Measurements from ENCODE around the gene LYZ. TPM values are rescaled to one million over a fixed set of nuclear protein-coding genes. Genes with fewer than 3 reads are reported as not detected.

The LYZ gene
- total RNA-seq, 2 donors from 2014 or later, result 26.6 to 27.3 TPM

GRCh38 chr12:69343885-69344612 is 4.1 kb upstream of the LYZ start:
- intact Hi-C loops (cut with DNase I), result no loop called here
- TF ChIP-seq CTCF (IDR thresholded peaks at IDR 0.05) (no peak), POLR2A (IDR thresholded peaks at IDR 0.05) (no peak), POLR2AphosphoS5 (IDR thresholded peaks at IDR 0.05) (no peak)
- Histone ChIP-seq H3K9me3 (no peaks in the 10 kb centered on the region), H3K27me3 (replicated peaks; ENCODE audit: insufficient read depth) (no peaks in the 10 kb centered on the region), H3K4me3 (no peak overlapping the region), H3K36me3 (no peaks in the 10 kb centered on the region), H3K27ac (no peak overlapping the region), H3K4me1 (replicated peaks) (no peaks in the 10 kb centered on the region)
- DNase-seq (ENCODE audit: low spot score), result no peak
- 41% methylated on average over 3 of the region's 3 CpGs for WGBS

- no peaks in the 10 kb centered on the region for H3K27me3 ChIP-seq (replicated peaks; ENCODE audit: insufficient read depth)
- TF ChIP-seq CTCF (IDR thresholded peaks at IDR 0.05) (no peak), POLR2AphosphoS5 (IDR thresholded peaks at IDR 0.05) (no peak), POLR2A (IDR thresholded peaks at IDR 0.05) (no peak)
- no peaks in the 10 kb centered on the region for H3K36me3 ChIP-seq
- H3K9me3 ChIP-seq, result no peaks in the 10 kb centered on the region
- WGBS, result 95% methylated on average over 2 of the region's 2 CpGs
- no peak for DNase-seq (ENCODE audit: low spot score)
- H3K4me1 ChIP-seq (replicated peaks), result no peaks in the 10 kb centered on the region
- H3K4me3 ChIP-seq, result no peak overlapping the region
- no peak overlapping the region for H3K27ac ChIP-seq
- intact Hi-C loops (cut with DNase I), result no loop called here
These were observed 3.1 kb upstream of the LYZ start for GRCh38 chr12:69345077-69345476.

- intact Hi-C loops (cut with DNase I), result no loop called here
- H3K4me1 ChIP-seq (replicated peaks), result no peaks in the 10 kb centered on the region
- peak overlapping the region in 1 of 2 donors; percentile 49 for H3K27ac ChIP-seq
- H3K9me3 ChIP-seq, result no peaks in the 10 kb centered on the region
- WGBS, result 40% methylated on average over 1 of the region's 1 CpG
- no peak for DNase-seq (ENCODE audit: low spot score)
- H3K27me3 ChIP-seq (replicated peaks; ENCODE audit: insufficient read depth), result no peaks in the 10 kb centered on the region
- no peak overlapping the region for H3K4me3 ChIP-seq
- no peaks in the 10 kb centered on the region for H3K36me3 ChIP-seq
- TF ChIP-seq POLR2AphosphoS5 (IDR thresholded peaks at IDR 0.05) (peak; percentile 58), POLR2A (IDR thresholded peaks at IDR 0.05) (no peak), CTCF (IDR thresholded peaks at IDR 0.05) (no peak)
These were observed 2.4 kb upstream of the LYZ start for GRCh38 chr12:69345742-69346141.

GRCh38 chr12:69350002-69350626 is 1.9 kb downstream of the LYZ start:
- intact Hi-C loops (cut with DNase I), result no loop called here
- no peak overlapping the region for H3K27ac ChIP-seq
- no peaks in the 10 kb centered on the region for H3K36me3 ChIP-seq
- H3K4me1 ChIP-seq (replicated peaks), result no peaks in the 10 kb centered on the region
- H3K27me3 ChIP-seq (replicated peaks; ENCODE audit: insufficient read depth), result no peaks in the 10 kb centered on the region
- H3K9me3 ChIP-seq, result no peaks in the 10 kb centered on the region
- 79% methylated on average over 2 of the region's 2 CpGs for WGBS
- no peak for DNase-seq (ENCODE audit: low spot score)
- TF ChIP-seq POLR2AphosphoS5 (IDR thresholded peaks at IDR 0.05) (no peak), POLR2A (IDR thresholded peaks at IDR 0.05) (no peak), CTCF (IDR thresholded peaks at IDR 0.05) (no peak)
- H3K4me3 ChIP-seq, result no peak overlapping the region

GRCh38 chr12:69350777-69351176 is 2.6 kb downstream of the LYZ start:
- Histone ChIP-seq H3K36me3 (no peaks in the 10 kb centered on the region), H3K4me3 (no peak overlapping the region), H3K27ac (no peak overlapping the region), H3K4me1 (replicated peaks) (no peaks in the 10 kb centered on the region), H3K27me3 (replicated peaks; ENCODE audit: insufficient read depth) (no peaks in the 10 kb centered on the region), H3K9me3 (no peaks in the 10 kb centered on the region)
- no peak for DNase-seq (ENCODE audit: low spot score)
- WGBS, result 91% methylated on average over 1 of the region's 1 CpG
- intact Hi-C loops (cut with DNase I), result no loop called here
- TF ChIP-seq POLR2AphosphoS5 (IDR thresholded peaks at IDR 0.05) (no peak), POLR2A (IDR thresholded peaks at IDR 0.05) (no peak), CTCF (IDR thresholded peaks at IDR 0.05) (no peak)
